Heart right ventricle (tissue), 16 donors: ENCODE data around the gene ZNF415. TPM values are rescaled to one million over a fixed set of nuclear protein-coding genes. Genes with fewer than 3 reads are reported as not detected.

ENCODE experiments used
- ATAC-seq, 8 donors: fragments of 200-7000 bp; cut with Tn5 transposase; one replicate each; pipeline ENCODE4 v1.9.1; 2020; ENCODE audit warnings: mild to moderate bottlenecking in 8 of 8, moderate library complexity in 8 of 8, moderate number of reproducible peaks in 1 of 8
- DNase-seq, 2 donors: peaks; one replicate each; pipeline ENCODE4 v3.0.0-alpha.2; 2020
- H3K27ac ChIP-seq, 10 donors: fragments of 200-600 bp; sonication (generic) in 2 of 10; one replicate each; pipeline versions ENCODE4 v1.5.0 to v1.8.0; 2020 to 2022; ENCODE audit warnings: mild to moderate bottlenecking in 3 of 10
- H3K27me3 ChIP-seq, 7 donors: fragments of 200-600 bp; one replicate each; pipeline ENCODE4 v1.8.0; 2021 to 2022; ENCODE audit warnings: mild to moderate bottlenecking in 2 of 7
- H3K36me3 ChIP-seq, 9 donors: fragments of 200-600 bp; sonication (generic) in 1 of 9; one replicate each; pipeline versions ENCODE4 v1.5.0 to v1.8.0; 2020 to 2022; ENCODE audit warnings: mild to moderate bottlenecking in 2 of 9
- H3K4me1 ChIP-seq, 9 donors: fragments of 200-600 bp; sonication (generic) in 1 of 9; one replicate each; pipeline versions ENCODE4 v1.5.0 to v1.8.0; 2020 to 2022; ENCODE audit warnings: mild to moderate bottlenecking in 4 of 9
- H3K4me3 ChIP-seq, 10 donors: fragments of 200-600 bp; sonication (generic) in 2 of 10; one replicate each; pipeline versions ENCODE4 v1.5.0 to v1.8.0; 2020 to 2022; ENCODE audit warnings: mild to moderate bottlenecking in 7 of 10, moderate library complexity in 2 of 10
- H3K9me3 ChIP-seq, 11 donors: fragments of 200-600 bp in 10 of 11; sonication (generic) in 2 of 11; one replicate each; pipeline versions ENCODE4 v1.5.0 to v1.8.0; 2013 to 2022; ENCODE audit warnings: mild to moderate bottlenecking in 2 of 11, control low read depth in 1 of 11, moderate library complexity in 1 of 11
- CTCF ChIP-seq, 9 donors: fragments of 200-600 bp; sonication (generic) in 2 of 9; IDR thresholded peaks; one replicate each; pipeline versions ENCODE4 v1.5.0 to v1.8.0; 2021 to 2022; ENCODE audit warnings: antibody characterized with exemption in 9 of 9, mild to moderate bottlenecking in 5 of 9, moderate library complexity in 1 of 9
- WGBS, 2 donors: extraction: QIAGEN DNeasy Blood & Tissue Kit; methylation state at CpG; one replicate each; pipeline ENCODE4 v1.1.7; 2013; ENCODE audit warnings: inconsistent platforms in 1 of 2; 5-methylcytosine and 5-hydroxymethylcytosine counted together
- intact Hi-C, 10 donors: fragments of 100-400 bp; cut with DNase I; formaldehyde crosslinking; loops; one replicate each; pipeline versions ENCODE4 v1.11.1 to v1.14.2; 2022
- polyA plus RNA-seq, 2 donors: library from polyadenylated mRNA; stranded (reverse); fragments of 200-250 nt; gene quantifications; one replicate each; pipeline ENCODE4 v1.2.3, GENCODE V29; 2013
- total RNA-seq, 10 donors: library from RNA; stranded (reverse); fragmentation: NEBNext Ultra II Directional in 3 of 10; extraction: Animal tissue kit (Norgen Biotek cat#: 25700) in 3 of 10; gene quantifications; one replicate each; pipeline versions ENCODE4 v1.2.1 to v1.2.4, GENCODE V29; 2021 to 2023
- donor health status: Arrhythmogenic right ventricular cardiomyopathy.
- donor health status: ischemic (EF 13 %, LVEDD 7.1; RV severe dilation, severe dysfunction).
- donor health status: healthy with polysubstance abuse.
- donor health status: DM: no; HTN: yes; CAD: no.
- donor health status: DM: no; HTN: no; CAD: no.
- donor health status: ischemic (EF 25% LVEDD 6.9; RV normal size, moderate dysfunction).
- donor health status: ischemic (EF 25% LVEDD 5.7; RV mildly dilated, moderate dysfunction).
- donor health status: healthy.
- donor health status: DM: yes; HTN: yes; CAD: no.
- donor health status: Ischemic cardiomyopathy.
- donor health status: ischemic (EF 35%, LVEDD 5.7; RV mildly dilated, moderate dysfunction).
- donor health status: nonischemic (EF 11% LVEDD 7.7; RV severe dilation, severe dysfunction).
- donor health status: DM: yes; HTN: yes; CAD: no.
- donor health status: PGD.
- donor health status: ischemic (EF 29% LVEDD 5.4; RV normal size, mild dysfunction).
- donor health status: nonischemic (EF 23%, LVEDD 6.1; RV moderate dilation, normal function).

ZNF415 gene
- total and polyA plus RNA-seq, 12 donors, result 9.5 to 32.5 (median 21.7) TPM

DNA sequence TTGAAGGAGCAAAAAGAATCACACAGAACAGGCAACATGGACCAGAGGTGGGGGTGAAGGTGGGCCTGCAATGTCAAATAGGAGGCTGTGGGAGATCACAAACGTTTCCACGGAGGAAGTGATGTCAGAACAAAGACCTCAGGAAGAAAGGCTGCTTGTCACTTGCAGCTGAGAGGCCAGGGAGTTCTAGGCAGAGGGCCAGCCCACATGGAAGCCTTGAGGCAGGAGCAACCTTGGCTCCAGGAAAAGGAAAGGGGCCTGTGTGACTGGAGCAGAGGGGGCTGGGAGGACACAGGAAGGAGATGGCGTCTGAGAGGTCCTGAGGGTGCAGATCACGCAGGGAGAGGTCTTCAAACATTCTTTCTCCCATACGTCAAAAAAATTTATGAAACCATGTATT is 45.8 kb downstream of the ZNF415 start:
- Histone ChIP-seq H3K27ac (peak overlapping the region; percentile 63 to 90 (median 84)), H3K9me3 (peaks cover 0 to 13% (median 0%) of the 10 kb centered on the region in 11 donors), H3K4me1 (peaks cover 0 to 27% (median 11%) of the 10 kb centered on the region in 9 donors), H3K4me3 (no peak overlapping the region), H3K36me3 (peaks cover 0 to 100% (median 47%) of the 10 kb centered on the region in 9 donors), H3K27me3 (no peaks in the 10 kb centered on the region)
- 34% methylated on average over 5 of the region's 5 CpGs for WGBS, 2 donors
- intact Hi-C loops, result no loop called here
- no peak for TF ChIP-seq CTCF (IDR thresholded peaks at IDR 0.05)
- peak; percentile 88 to 98 (median 96) for ATAC-seq
- DNase-seq, result peak; percentile 58 to 85

- peaks cover 0 to 27% (median 11%) of the 10 kb centered on the region in 9 donors for H3K4me1 ChIP-seq
- 94 to 95% methylated on average over 7 of the region's 7 CpGs for WGBS, 2 donors
- no peak overlapping the region for H3K4me3 ChIP-seq
- H3K27ac ChIP-seq, result peak overlapping the region in 3 of 10 donors; percentile 81 to 90 (median 90)
- DNase-seq, result no peak
- peaks cover 0 to 100% (median 36%) of the 10 kb centered on the region in 9 donors for H3K36me3 ChIP-seq
- H3K9me3 ChIP-seq, result peaks cover 0 to 28% (median 0%) of the 10 kb centered on the region in 11 donors
- intact Hi-C loops, result no loop called here
- H3K27me3 ChIP-seq, result no peaks in the 10 kb centered on the region
- TF ChIP-seq CTCF (IDR thresholded peaks at IDR 0.05), result no peak
- no peak for ATAC-seq
Measured at GRCh38 chr19:53085496-53085895, 47.2 kb downstream of the ZNF415 start.

- Histone ChIP-seq H3K27ac (no peak overlapping the region), H3K4me1 (peaks cover 3 to 39% (median 18%) of the 10 kb centered on the region in 9 donors), H3K4me3 (no peak overlapping the region), H3K9me3 (peaks cover 0 to 37% (median 0%) of the 10 kb centered on the region in 11 donors), H3K36me3 (peaks cover 0 to 88% (median 31%) of the 10 kb centered on the region in 9 donors), H3K27me3 (no peaks in the 10 kb centered on the region)
- no peak for DNase-seq
- intact Hi-C loops, result no loop called here
- WGBS, 2 donors, result 96 to 100% methylated on average over 3 of the region's 3 CpGs
- no peak for ATAC-seq
- TF ChIP-seq CTCF (IDR thresholded peaks at IDR 0.05), result no peak
Measured at GRCh38 chr19:53082929-53083328, 49.8 kb downstream of the ZNF415 start.

- 56 to 67% methylated on average over 8 of the region's 8 CpGs for WGBS, 2 donors
- DNase-seq (no peak), ATAC-seq (peak in 6 of 8 donors; percentile 60 to 71 (median 66))
- Histone ChIP-seq H3K36me3 (peaks cover 0 to 86% (median 18%) of the 10 kb centered on the region in 9 donors), H3K9me3 (peaks cover 0 to 66% (median 0%) of the 10 kb centered on the region in 11 donors), H3K27me3 (no peaks in the 10 kb centered on the region), H3K27ac (peak overlapping the region in 9 of 10 donors; percentile 43 to 75 (median 58)), H3K4me1 (peaks cover 0 to 38% (median 4%) of the 10 kb centered on the region in 9 donors), H3K4me3 (no peak overlapping the region)
- intact Hi-C loops, result loop anchor here in 9 of 10 donors (5.0 to 10.0 kb wide), 7 partner anchors 53 to 118 kb away; partner anchors contain the start of genes ZNF665 (in 7 of the 9), ZNF347 (in 2 of the 9) and ZNF415 (in 1 of the 9)
- TF ChIP-seq CTCF (IDR thresholded peaks at IDR 0.05), result no peak
Measured at GRCh38 chr19:53079313-53079924, 53.3 kb downstream of the ZNF415 start.
